ENCODE measurements around the gene KRTAP19-5.
"Not testable (repeated sequence)": the region's sequence is repeated elsewhere in the genome, so short reads cannot be mapped to it uniquely, and the experiment has no call there.

Gene KRTAP19-5

DNA sequence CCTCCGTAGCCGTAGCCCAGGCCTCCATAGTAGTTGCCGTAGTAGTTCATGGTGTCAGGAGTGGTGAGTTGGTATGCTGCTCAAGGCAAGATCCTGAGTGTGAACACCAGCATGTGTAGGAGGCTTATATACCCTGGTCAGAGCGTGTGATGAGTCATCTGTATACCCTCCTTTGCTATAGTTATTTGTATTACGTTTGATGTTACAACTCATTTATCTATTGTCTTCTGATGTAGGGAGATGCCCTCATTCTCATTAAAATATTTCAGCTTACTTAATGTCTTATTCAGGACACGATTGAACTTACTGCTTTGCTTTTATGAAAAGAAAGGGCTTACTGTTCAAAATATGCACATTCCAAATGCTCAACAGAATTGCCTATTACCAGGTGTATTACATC is at the start of gene KRTAP19-5:
TSS of gene KRTAP19-5 (minus strand) at position 101 of the 400 bp plus-strand sequence. CDS start at position 50, 51 bp downstream.
- Mint-ChIP-seq H3K27ac (peak within 1 kb of the TSS; percentile 19), H3K27me3 (peaks cover 3% of the 10 kb centered on the region), H3K4me3 (no peak within 1 kb of the TSS), H3K9me3 (no peaks in the 10 kb centered on the region), H3K4me1 (no peaks in the 10 kb centered on the region), H3K36me3 (no peaks in the 10 kb centered on the region)

DNA sequence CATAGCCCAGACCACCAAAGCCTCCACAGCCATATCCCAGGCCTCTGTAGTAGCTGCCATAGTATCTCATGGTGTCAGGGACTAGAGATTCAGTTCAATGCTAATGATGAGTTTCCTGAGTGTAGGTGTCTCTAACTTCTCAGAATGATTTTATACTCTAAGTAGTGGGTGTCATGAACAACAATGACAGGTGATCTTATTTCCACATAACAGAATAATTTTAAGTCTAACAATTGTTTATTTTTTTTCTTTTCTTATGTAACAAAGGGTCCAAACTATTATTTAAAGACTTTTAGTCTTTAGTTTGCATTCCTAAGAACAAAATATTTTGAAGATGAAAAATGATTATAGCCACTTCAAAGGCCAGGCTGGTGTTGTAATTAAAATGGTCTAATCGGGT is 39.8 kb upstream of the KRTAP19-5 start, which contains the start of gene KRTAP19-6:
TSS of gene KRTAP19-6 (minus strand) at position 101 of the 400 bp plus-strand sequence. CDS start at position 70, 31 bp downstream.
- Mint-ChIP-seq H3K4me3 (no peak within 1 kb of the TSS), H3K36me3 (no peaks in the 10 kb centered on the region)

DNA sequence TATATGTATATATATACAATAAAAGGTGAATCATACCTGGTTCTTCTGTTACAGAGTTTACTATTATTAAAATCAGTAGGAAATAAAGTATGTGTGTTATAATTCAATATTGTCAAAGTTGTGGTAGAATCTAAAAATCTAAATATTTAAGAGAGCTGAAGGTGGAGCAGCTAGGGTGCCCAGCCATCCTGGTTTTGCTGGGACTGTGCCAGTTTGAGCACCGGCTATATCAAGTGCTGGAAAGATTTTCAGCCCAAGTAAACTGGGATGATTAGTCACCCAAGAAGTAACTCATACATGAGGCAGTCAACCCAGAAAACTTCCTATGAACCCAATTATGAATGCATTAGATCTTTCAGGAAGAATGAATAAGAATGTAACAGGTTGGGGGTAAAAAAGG is 16.9 kb upstream of the KRTAP19-5 start:
- no peaks in the 10 kb centered on the region for H3K36me3 Mint-ChIP-seq
- H3K4me1 Mint-ChIP-seq, result no peaks in the 10 kb centered on the region
- peaks cover 3% of the 10 kb centered on the region for H3K27me3 Mint-ChIP-seq
- no peak overlapping the region for H3K27ac Mint-ChIP-seq
- H3K9me3 Mint-ChIP-seq, result peaks cover 6% of the 10 kb centered on the region
- H3K4me3 Mint-ChIP-seq, result no peak overlapping the region

More for the DNA sequence above, 39.8 kb upstream of the KRTAP19-5 start, which contains the start of gene KRTAP19-6:
- H3K27ac Mint-ChIP-seq, result no peak within 1 kb of the TSS
- H3K4me1 Mint-ChIP-seq, result no peaks in the 10 kb centered on the region
- peaks cover 5% of the 10 kb centered on the region for H3K9me3 Mint-ChIP-seq
- H3K27me3 Mint-ChIP-seq, result no peaks in the 10 kb centered on the region

DNA sequence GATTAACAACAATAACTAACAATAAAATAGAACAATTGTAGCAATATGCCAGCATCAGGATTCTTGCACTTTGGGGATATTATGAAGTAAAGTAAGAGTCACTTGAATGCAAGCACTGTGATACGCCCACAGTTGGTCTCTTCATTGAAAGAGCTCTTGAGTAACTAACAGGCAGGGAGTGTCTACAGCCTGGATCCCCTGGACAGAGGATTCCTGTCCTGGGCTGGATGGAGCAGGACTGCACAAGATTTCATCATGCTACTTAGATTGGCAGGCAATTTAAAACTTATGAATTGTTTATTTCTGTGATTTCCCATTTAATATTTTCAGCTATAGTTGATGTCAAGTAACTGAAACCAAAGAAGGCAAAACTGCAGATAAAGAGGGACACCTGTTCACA is 13.7 kb upstream of the KRTAP19-5 start:
- H3K4me3 Mint-ChIP-seq, result no peak overlapping the region
- no peak overlapping the region for H3K27ac Mint-ChIP-seq
- H3K4me1 Mint-ChIP-seq, result no peaks in the 10 kb centered on the region
- peaks cover 6% of the 10 kb centered on the region for H3K9me3 Mint-ChIP-seq
- H3K27me3 Mint-ChIP-seq, result peaks cover 3% of the 10 kb centered on the region
- no peaks in the 10 kb centered on the region for H3K36me3 Mint-ChIP-seq

DNA sequence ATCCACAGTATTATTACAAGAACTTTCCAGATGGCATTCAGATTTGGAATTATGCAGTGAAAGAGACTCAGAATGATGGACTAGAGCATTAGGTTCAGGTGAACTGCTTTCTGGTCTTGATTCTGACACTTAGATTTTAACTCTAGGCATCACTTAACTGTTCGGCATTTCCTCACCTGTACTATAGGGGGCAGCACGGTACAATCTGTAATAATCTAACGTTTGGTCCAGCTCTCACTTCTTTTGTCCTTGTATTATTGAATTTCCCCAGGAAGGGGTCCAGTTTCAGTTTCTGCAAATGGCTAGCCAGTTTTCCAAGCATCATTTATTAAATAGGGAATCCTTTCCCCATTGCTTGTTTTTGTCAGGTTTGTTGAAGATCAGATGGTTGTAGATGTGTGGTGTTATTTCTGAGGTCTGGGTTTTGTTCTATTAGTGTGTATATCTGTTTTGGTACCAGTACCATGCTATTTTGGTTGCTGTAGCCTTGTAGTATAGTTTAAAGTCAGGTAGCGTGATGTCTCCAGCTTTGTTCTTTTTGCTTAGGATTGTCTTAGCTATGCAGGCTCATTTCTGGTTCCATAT is 3.8 kb upstream of the KRTAP19-5 start:
- H3K4me3 Mint-ChIP-seq, H3K4me1 Mint-ChIP-seq, H3K36me3 Mint-ChIP-seq, H3K9me3 Mint-ChIP-seq, H3K27me3 Mint-ChIP-seq, H3K27ac Mint-ChIP-seq: not testable (repeated sequence)

DNA sequence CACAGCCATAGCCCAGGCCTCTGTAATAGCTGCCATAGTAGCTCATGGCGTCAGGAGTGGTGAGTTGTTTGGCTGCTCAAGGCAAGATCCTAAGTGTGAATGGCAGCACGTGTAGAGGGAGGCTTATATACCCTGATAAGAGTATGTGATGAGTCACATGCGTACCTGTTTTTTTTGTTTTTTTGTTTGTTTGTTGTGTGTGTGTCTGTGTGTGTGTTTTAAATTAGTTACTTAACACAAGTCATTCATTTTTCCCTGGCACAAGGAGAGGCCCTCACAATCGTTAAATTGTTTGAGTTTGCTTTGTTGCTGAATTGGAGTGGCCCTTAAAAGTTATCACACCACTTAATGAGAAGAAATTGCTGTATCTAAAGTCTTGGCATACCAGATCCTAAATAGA is 4.9 kb downstream of the KRTAP19-5 start, which contains the start of gene KRTAP19-4:
TSS of gene KRTAP19-4 (minus strand) at position 101 of the 400 bp plus-strand sequence. CDS start at position 46, 55 bp downstream.
- Mint-ChIP-seq H3K36me3 (no peaks in the 10 kb centered on the region), H3K9me3 (no peaks in the 10 kb centered on the region), H3K4me1 (no peaks in the 10 kb centered on the region), H3K27ac (no peak within 1 kb of the TSS), H3K27me3 (peaks cover 3% of the 10 kb centered on the region), H3K4me3 (no peak within 1 kb of the TSS)

DNA sequence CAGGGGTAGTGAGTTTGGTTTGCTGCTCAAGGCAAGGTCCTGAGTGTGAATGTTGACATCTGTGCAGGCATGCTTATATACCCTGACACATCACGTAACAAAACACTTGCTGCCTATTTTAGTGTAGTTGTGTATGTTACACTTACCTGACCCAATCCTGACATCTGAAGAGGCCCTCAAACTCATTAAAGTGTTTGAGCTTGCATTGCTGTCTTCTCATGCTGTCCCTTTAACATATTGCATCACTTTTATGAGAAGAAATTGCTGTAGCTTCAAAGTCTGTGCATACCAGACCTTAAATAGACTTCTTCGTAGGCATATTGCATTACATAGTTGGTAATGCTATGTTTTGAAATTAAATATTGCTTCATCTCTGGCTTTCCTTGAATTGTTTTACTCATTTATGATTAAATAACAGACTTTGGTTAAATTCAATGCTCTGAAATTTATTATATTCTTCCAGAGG is 9.9 kb downstream of the KRTAP19-5 start, which contains the start of gene KRTAP19-3:
TSS of gene KRTAP19-3 (minus strand) at position 51 of the 466 bp plus-strand sequence. CDS start 56 bp downstream, outside the sequence.
- H3K27me3 Mint-ChIP-seq, result no peaks in the 10 kb centered on the region
- H3K27ac Mint-ChIP-seq, result no peak within 1 kb of the TSS
- H3K4me3 Mint-ChIP-seq, result no peak within 1 kb of the TSS
- no peaks in the 10 kb centered on the region for H3K4me1 Mint-ChIP-seq
- peaks cover 6% of the 10 kb centered on the region for H3K9me3 Mint-ChIP-seq
- no peaks in the 10 kb centered on the region for H3K36me3 Mint-ChIP-seq

DNA sequence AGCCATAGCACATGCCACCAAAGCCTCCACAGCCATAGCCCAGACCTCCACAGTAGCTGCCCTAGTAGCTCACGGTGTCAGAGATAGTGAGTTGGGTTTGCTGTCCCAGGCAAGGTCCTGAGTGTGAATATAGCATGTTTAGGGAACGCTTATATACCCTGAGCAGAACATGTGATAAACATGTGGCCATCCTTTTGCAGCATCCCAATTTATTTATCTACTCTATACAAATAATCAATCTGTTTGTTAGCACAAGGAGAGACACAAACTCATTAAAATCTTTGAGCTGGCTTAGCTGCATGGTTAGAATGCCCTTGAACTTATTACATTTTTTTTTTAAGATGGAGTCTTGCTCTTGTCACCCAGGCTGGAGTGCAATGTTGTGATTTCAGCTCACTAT is 14.6 kb downstream of the KRTAP19-5 start, which contains the start of gene KRTAP19-2:
TSS of gene KRTAP19-2 (minus strand) at position 101 of the 400 bp plus-strand sequence. CDS start at position 13, 88 bp downstream.
- Mint-ChIP-seq H3K4me3 (no peak within 1 kb of the TSS), H3K27me3 (no peaks in the 10 kb centered on the region), H3K27ac (no peak within 1 kb of the TSS), H3K9me3 (peaks cover 6% of the 10 kb centered on the region), H3K4me1 (no peaks in the 10 kb centered on the region), H3K36me3 (no peaks in the 10 kb centered on the region)

DNA sequence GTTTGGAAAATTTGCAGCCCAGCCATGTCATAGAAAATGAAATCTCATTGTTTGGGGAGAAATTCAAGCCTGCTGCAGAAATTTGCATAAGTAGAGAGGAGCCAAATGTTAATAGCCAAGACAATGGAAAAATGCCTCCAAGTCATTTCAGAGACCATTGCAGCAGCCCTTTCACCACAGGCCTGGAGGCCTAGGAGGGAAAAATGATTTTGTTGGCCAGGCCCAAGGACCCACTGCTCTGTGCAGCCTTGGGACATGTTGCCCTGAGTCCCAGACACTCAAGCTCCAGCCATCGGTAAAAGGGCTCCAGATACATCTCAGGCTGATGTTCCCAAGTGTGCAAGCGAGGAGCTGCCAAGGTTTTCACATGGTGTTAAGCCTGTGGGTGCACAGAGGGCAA is 15.8 kb downstream of the KRTAP19-5 start:
- H3K27ac Mint-ChIP-seq, result no peak overlapping the region
- H3K4me1 Mint-ChIP-seq, result no peaks in the 10 kb centered on the region
- H3K36me3 Mint-ChIP-seq, result no peaks in the 10 kb centered on the region
- peaks cover 6% of the 10 kb centered on the region for H3K9me3 Mint-ChIP-seq
- H3K4me3 Mint-ChIP-seq, result no peak overlapping the region
- no peaks in the 10 kb centered on the region for H3K27me3 Mint-ChIP-seq

DNA sequence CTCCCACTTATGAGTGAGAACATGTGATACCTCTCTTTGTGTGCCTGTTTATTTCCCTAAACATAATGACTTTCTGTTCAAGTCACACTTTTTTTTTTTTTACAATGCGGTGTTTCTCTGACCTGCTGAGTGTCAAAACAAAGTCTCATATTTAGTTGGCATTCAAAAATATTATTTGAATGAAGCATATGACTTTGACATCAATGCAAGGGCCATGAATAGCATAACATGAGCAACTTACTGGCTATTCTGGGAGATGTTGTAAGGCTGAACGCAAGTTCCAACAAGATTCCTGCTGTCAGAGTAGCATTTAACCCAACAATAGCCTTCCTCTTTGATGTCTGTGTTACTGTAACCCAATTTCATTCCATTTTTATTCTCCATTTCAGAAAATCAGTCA is 19.8 kb downstream of the KRTAP19-5 start:
- Mint-ChIP-seq H3K9me3 (no peaks in the 10 kb centered on the region), H3K27me3 (peaks cover 5% of the 10 kb centered on the region), H3K36me3 (no peaks in the 10 kb centered on the region), H3K4me1 (no peaks in the 10 kb centered on the region), H3K4me3 (no peak overlapping the region), H3K27ac (no peak overlapping the region)

DNA sequence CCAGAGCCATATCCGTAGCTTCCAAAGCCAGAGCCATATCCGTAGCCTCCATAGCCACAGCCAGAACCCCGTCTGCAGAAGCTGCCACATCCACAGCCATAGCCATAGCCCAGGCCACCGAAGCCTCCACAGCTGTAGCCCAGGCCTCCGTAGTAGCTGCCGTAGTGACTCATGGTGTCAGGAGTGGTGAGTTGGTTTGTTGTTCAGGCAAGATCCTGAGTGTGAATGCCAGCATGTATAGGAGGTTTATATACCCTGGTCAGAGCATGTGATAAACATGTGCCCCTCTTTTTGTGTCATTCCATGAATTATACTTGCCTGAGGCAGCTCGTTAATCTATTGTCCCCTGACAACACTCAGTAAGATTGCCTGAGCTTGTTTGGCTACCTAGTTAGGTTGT is 21.8 kb downstream of the KRTAP19-5 start, which contains the start of gene KRTAP19-1:
TSS of gene KRTAP19-1 (minus strand) at position 223 of the 400 bp plus-strand sequence. CDS start at position 173, 50 bp downstream.
- H3K27me3 Mint-ChIP-seq, result peaks cover 5% of the 10 kb centered on the region
- no peaks in the 10 kb centered on the region for H3K4me1 Mint-ChIP-seq
- no peak within 1 kb of the TSS for H3K4me3 Mint-ChIP-seq
- peaks cover 5% of the 10 kb centered on the region for H3K9me3 Mint-ChIP-seq
- H3K36me3 Mint-ChIP-seq, result no peaks in the 10 kb centered on the region
- H3K27ac Mint-ChIP-seq, result no peak within 1 kb of the TSS

DNA sequence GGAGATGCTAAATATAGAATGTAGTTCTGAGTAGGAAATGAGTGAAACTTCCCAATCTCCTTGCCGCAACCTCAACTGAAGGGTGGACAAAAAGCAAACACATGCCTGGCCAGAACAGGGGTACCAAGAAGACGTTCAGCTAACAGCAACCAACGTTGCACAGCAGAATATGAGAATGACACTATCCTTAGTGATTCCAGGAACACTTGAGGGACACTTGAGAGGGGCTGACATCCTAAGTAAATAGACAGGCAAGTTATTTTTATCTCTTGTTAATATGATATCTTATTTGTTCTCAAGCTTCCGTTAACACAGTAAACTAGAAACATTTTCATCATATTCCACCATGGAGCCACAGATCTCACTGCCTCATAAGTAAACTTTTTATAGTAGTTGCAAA is 22.7 kb downstream of the KRTAP19-5 start:
- peaks cover 5% of the 10 kb centered on the region for H3K27me3 Mint-ChIP-seq
- H3K36me3 Mint-ChIP-seq, result no peaks in the 10 kb centered on the region
- H3K4me1 Mint-ChIP-seq, result no peaks in the 10 kb centered on the region
- peaks cover 5% of the 10 kb centered on the region for H3K9me3 Mint-ChIP-seq
- no peak overlapping the region for H3K4me3 Mint-ChIP-seq
- no peak overlapping the region for H3K27ac Mint-ChIP-seq

DNA sequence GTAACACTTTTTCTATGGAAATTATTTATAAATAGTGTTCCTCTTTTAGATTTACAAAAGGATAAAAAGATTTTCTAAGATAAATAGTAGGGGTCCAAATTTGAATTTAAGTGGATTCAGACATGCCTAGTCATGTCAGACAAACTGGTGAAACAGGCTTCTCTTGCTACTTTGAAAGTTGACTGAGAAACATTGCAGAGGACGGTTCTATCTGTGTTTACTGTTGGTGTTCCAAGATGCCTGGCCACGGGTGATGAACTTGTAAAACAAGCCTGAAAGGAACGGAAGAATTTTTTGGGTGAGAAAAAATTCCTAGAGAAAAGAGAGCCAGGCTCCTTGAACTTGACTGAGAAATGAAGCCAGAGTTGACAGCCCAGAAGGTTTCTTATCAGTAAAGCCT is 23.9 kb downstream of the KRTAP19-5 start:
- no peaks in the 10 kb centered on the region for H3K36me3 Mint-ChIP-seq
- H3K9me3 Mint-ChIP-seq, result peaks cover 5% of the 10 kb centered on the region
- no peak overlapping the region for H3K27ac Mint-ChIP-seq
- H3K4me1 Mint-ChIP-seq, result no peaks in the 10 kb centered on the region
- H3K4me3 Mint-ChIP-seq, result no peak overlapping the region
- H3K27me3 Mint-ChIP-seq, result peaks cover 5% of the 10 kb centered on the region

DNA sequence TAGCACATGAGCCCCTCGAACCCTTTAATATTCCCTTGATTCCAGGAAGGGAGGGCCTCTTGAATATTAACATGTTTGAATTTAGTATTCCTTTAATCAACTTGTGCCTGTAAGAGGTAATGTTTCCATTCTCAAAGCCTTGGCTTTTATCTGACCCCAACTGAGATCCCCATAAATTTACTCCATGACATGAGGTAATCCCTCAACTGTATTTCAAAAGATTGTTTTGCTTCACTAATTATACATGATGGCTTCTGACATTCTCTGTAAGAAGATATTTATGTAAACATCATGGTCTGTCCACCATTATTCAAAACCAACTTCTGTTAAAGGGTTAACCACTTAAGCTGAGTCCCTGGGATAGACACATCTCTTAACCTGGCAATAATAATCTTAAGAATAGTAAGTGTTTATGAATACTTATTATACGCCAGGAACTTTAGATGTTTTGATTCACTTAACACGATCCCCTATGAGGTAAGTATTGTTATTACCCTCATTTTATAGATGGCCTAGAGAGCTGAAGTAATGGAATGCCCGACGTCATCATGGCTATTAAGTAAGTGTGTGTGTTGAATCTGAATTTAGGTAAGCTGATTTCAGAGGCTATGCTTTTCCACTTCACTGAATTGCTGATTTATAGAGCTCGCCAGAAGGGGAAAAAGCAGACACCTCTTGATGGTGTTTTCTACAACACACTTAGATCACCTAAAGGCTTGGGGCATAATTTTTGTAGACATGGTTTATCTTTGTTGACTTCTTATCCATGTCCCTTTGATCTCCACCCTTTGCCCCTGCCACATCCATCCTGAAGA is 32.8 kb downstream of the KRTAP19-5 start:
- H3K27ac Mint-ChIP-seq, result no peak overlapping the region

DNA sequence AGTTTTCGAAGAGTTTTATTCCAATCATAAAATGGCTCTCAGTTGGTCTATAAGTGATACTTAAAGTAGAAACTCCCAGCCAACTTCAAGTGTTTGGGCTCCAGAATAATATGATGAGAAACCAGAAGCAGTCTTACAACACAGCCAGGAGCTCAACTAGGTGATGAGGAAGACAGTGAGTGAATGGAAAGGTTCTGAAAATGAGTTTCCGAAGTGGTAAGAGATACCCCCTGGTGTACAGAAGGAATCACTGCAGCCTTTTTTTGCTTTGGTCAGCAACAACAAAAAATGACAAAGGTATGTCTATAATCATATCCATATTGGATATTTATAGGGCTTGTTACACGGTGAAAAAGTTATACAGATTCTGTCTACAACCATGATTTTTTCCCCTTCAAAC is 38.2 kb downstream of the KRTAP19-5 start:
- Mint-ChIP-seq H3K27me3 (peaks cover 9% of the 10 kb centered on the region), H3K36me3 (peaks cover 2% of the 10 kb centered on the region), H3K4me3 (no peak overlapping the region), H3K4me1 (no peaks in the 10 kb centered on the region), H3K27ac (no peak overlapping the region), H3K9me3 (no peaks in the 10 kb centered on the region)

More for the DNA sequence above, 32.8 kb downstream of the KRTAP19-5 start:
- H3K4me3 Mint-ChIP-seq, result no peak overlapping the region
- no peaks in the 10 kb centered on the region for H3K4me1 Mint-ChIP-seq
- H3K27me3 Mint-ChIP-seq, result peaks cover 9% of the 10 kb centered on the region
- peaks cover 9% of the 10 kb centered on the region for H3K9me3 Mint-ChIP-seq
- H3K36me3 Mint-ChIP-seq, result peaks cover 2% of the 10 kb centered on the region
